Smooth muscle cell (in vitro differentiated cells): ENCODE data around the gene SHROOM3. TPM values are rescaled to one million over a fixed set of nuclear protein-coding genes. Genes with fewer than 3 reads are reported as not detected.

Source experiments
- DNase-seq: peaks from one replicate; lab custom pipeline; 2025; ENCODE audit not compliant: unreplicated experiment; lab: John Stamatoyannopoulos, UW
- H2AFZ ChIP-seq: fragments of 200-600 bp; sonication (generic); 2 replicates; pipeline ENCODE4 v1.6.0; 2016; ENCODE audit warnings: antibody characterized with exemption, low read depth, mild to moderate bottlenecking
- H3F3A ChIP-seq: fragments of 200-600 bp; sonication (generic); 2 replicates; pipeline ENCODE4 v1.6.0; 2017; ENCODE audit warnings: antibody characterized with exemption, low read depth
- H3K27ac ChIP-seq: fragments of 200-600 bp; sonication (generic); 2 replicates; pipeline ENCODE4 v1.5.1; 2016; ENCODE audit warnings: low read depth, mild to moderate bottlenecking
- H3K27me3 ChIP-seq: fragments of 200-600 bp; sonication (generic); 2 replicates; pipeline ENCODE4 v1.6.1; 2016; ENCODE audit warnings: low read depth, mild to moderate bottlenecking
- H3K36me3 ChIP-seq: fragments of 200-600 bp; sonication (generic); 2 replicates; pipeline ENCODE4 v1.5.1; 2016; ENCODE audit warnings: low read depth
- H3K4me1 ChIP-seq: fragments of 200-600 bp; sonication (generic); 2 replicates; pipeline ENCODE4 v1.5.1; 2016; ENCODE audit warnings: low read depth
- H3K4me2 ChIP-seq: fragments of 200-600 bp; sonication (generic); 2 replicates; pipeline ENCODE4 v1.6.0; 2016; ENCODE audit warnings: mild to moderate bottlenecking
- H3K4me3 ChIP-seq: fragments of 200-600 bp; sonication (generic); 2 replicates; pipeline ENCODE4 v1.5.1; 2016; ENCODE audit warnings: mild to moderate bottlenecking
- H3K79me2 ChIP-seq: fragments of 200-600 bp; sonication (generic); 2 replicates; pipeline ENCODE4 v1.6.0; 2016; ENCODE audit warnings: low read depth, mild to moderate bottlenecking
- H3K9ac ChIP-seq: fragments of 200-600 bp; sonication (generic); 2 replicates; pipeline ENCODE4 v1.6.0; 2016; ENCODE audit warnings: low read depth
- H3K9me3 ChIP-seq: fragments of 200-600 bp; sonication (generic); replicated peaks from 2 replicates; pipeline ENCODE4 v1.5.1; 2016; ENCODE audit warnings: low read depth
- H4K20me1 ChIP-seq: fragments of 200-600 bp; sonication (generic); 2 replicates; pipeline ENCODE4 v1.6.0; 2016; ENCODE audit warnings: low read depth
- WGBS: methylation state at CpG from one replicate; pipeline ENCODE4 v1.1.7; 2016; ENCODE audit warnings: low lambda C conversion rate; 5-methylcytosine and 5-hydroxymethylcytosine counted together
- polyA plus RNA-seq: library from polyadenylated mRNA; unstranded; fragments of >200 nt; fragmentation: Nextera tagmentation; extraction: Ambion mirVana; gene quantifications from 2 replicates; pipeline ENCODE4 v1.2.1, GENCODE V29; 2016
- total RNA-seq: library from RNA; depleted of rRNA; stranded (reverse); fragments of >200 nt; gene quantifications from 2 replicates; pipeline ENCODE4 v1.2.3, GENCODE V29; 2014
- TF ChIP-seq, protein P1 (sequence below): fragments of 200-600 bp; sonication (generic); IDR thresholded peaks from 2 replicates; pipeline ENCODE4 v1.5.1; 2017; ENCODE audit warnings: borderline replicate concordance, mild to moderate bottlenecking, antibody characterized with exemption; ENCODE audit not compliant: insufficient read depth, poor library complexity, severe bottlenecking

Gene SHROOM3
- total and polyA plus RNA-seq, 2 experiments from 2014 or later, result 10.0 to 31.9 TPM

DNA sequence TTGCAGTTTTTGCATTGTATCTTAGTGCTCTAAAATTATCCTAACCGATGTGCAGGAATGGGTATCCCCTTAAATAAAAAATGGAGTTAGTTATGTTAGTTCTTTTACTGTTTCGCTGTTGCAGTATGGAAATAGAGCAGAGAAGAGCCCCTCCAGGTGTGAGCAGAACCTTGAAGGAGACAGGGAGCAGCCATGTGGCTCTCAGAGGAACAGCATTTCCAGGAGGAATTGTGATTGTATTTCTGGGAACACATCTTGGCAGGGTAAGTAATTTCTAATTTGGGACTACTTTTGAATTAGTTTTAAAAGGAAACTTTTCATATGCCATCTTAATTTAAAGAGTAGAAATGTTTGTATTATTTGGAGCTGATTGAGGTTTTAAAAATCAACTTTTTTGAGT, 8.8 kb upstream of the SHROOM3 start:
- TF ChIP-seq, protein P1, sequence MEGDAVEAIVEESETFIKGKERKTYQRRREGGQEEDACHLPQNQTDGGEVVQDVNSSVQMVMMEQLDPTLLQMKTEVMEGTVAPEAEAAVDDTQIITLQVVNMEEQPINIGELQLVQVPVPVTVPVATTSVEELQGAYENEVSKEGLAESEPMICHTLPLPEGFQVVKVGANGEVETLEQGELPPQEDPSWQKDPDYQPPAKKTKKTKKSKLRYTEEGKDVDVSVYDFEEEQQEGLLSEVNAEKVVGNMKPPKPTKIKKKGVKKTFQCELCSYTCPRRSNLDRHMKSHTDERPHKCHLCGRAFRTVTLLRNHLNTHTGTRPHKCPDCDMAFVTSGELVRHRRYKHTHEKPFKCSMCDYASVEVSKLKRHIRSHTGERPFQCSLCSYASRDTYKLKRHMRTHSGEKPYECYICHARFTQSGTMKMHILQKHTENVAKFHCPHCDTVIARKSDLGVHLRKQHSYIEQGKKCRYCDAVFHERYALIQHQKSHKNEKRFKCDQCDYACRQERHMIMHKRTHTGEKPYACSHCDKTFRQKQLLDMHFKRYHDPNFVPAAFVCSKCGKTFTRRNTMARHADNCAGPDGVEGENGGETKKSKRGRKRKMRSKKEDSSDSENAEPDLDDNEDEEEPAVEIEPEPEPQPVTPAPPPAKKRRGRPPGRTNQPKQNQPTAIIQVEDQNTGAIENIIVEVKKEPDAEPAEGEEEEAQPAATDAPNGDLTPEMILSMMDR, result peak; percentile 5
- DNase-seq, result no peak
- Histone ChIP-seq H3K79me2 (no peaks in the 10 kb centered on the region), H3K27me3 (no peaks in the 10 kb centered on the region), H3K27ac (no peak overlapping the region), H4K20me1 (no peaks in the 10 kb centered on the region), H3F3A (no peaks in the 10 kb centered on the region), H3K4me2 (no peak overlapping the region), H3K36me3 (no peaks in the 10 kb centered on the region), H3K9me3 (no peaks in the 10 kb centered on the region), H3K9ac (no peak overlapping the region), H3K4me3 (no peak overlapping the region), H3K4me1 (no peaks in the 10 kb centered on the region), H2AFZ (peak overlapping the region; percentile 48)
- 64% methylated on average over 2 of the region's 2 CpGs for WGBS

DNA sequence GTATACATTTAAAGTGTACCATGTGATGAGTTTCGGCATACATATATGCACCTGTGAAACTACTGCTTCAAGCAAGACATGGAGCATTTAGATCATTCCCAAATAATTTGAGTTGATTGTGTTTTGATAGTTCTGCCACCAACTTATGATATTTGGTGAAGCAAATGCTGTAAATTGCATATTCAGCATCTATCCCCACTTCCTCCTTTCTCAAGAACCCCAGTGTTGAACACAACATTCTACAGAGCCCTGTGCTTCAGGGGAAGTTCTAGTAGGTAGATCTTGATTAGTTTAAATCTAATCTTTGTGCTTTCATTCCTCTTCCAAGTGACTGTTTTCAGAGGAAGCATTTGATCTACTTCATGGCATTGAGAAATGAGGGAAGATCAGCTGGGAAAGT, 5.4 kb upstream of the SHROOM3 start:
- peak overlapping the region; percentile 32 for H2AFZ ChIP-seq
- H3K4me1 ChIP-seq, result peaks cover 21% of the 10 kb centered on the region
- no peaks in the 10 kb centered on the region for H3K79me2 ChIP-seq
- no peaks in the 10 kb centered on the region for H3F3A ChIP-seq
- H3K36me3 ChIP-seq, result no peaks in the 10 kb centered on the region
- TF ChIP-seq, protein P1, result no peak
- no peak overlapping the region for H3K4me2 ChIP-seq
- no peak overlapping the region for H3K27ac ChIP-seq
- DNase-seq, result no peak
- no peaks in the 10 kb centered on the region for H3K27me3 ChIP-seq
- no peaks in the 10 kb centered on the region for H3K9me3 ChIP-seq
- WGBS, result 97% methylated on average over 1 of the region's 1 CpG
- no peaks in the 10 kb centered on the region for H4K20me1 ChIP-seq
- no peak overlapping the region for H3K9ac ChIP-seq
- no peak overlapping the region for H3K4me3 ChIP-seq

DNA sequence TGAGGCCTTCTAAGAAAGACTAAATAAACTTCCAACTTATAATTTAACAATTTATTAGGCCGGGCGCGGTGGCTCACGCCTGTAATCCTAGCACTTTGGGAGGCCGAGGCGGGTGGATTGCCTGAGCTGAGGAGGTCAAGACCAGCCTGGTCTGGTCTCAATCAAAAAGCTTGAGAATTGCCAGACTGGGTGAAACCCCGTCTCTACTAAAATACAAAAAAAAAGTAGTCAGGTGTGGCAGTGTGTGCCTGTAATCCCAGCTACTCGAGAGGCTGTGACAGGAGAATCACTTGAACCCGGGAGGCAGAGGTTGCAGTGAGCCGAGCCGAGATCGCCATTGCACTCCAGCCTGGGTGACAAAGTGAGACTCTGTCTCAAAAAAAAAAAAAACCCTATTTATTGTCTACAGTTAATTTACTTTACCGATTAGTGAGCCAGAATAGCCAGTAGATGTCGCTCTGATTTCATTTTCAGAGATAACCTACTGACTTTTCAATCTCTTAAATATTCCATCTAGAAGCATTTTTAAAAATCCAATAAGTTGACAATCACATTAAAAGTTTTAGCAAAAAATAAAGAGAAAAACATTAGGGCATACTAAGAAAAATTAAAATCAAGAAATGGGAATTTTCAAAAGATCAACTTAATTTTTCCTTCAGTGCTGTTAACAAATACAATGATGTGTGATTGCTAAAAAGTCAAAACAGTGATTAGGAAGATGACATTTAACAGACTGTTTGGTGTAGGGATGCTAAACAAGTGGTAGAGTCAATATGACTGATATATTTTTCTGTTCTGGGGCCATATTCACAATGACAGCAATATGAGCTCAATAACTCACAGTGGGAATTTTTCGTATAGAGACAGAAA, 4.3 kb upstream of the SHROOM3 start:
- H3K4me2 ChIP-seq, result peak overlapping the region; percentile 71
- H3K27ac ChIP-seq, result no peak overlapping the region
- H3K4me3 ChIP-seq, result no peak overlapping the region
- DNase-seq, result no peak
- H4K20me1 ChIP-seq, result no peaks in the 10 kb centered on the region
- H3K9ac ChIP-seq, result no peak overlapping the region
- H3K4me1 ChIP-seq, result peaks cover 26% of the 10 kb centered on the region
- TF ChIP-seq, protein P1, result peak; percentile 74
- H3K9me3 ChIP-seq, result no peaks in the 10 kb centered on the region
- H3K36me3 ChIP-seq, result no peaks in the 10 kb centered on the region
- no peaks in the 10 kb centered on the region for H3F3A ChIP-seq
- H2AFZ ChIP-seq, result peak overlapping the region; percentile 68
- H3K27me3 ChIP-seq, result no peaks in the 10 kb centered on the region
- 39% methylated on average over 15 of the region's 15 CpGs for WGBS
- H3K79me2 ChIP-seq, result no peaks in the 10 kb centered on the region
